Astrocyte of the cerebellum (primary cell): ENCODE measurements around the gene BAHD1.

Experiments
- DNase-seq: peaks from one replicate; pipeline ENCODE4 v3.0.0-alpha.2; 2011; ENCODE audit warnings: low read depth
- H3K4me3 ChIP-seq: 2 replicates; pipeline ENCODE4 v1.5.1; 2011; ENCODE audit warnings: mild to moderate bottlenecking, low read depth, low read length, moderate library complexity
- in situ Hi-C: cut with HindIII; loops from 2 replicates; pipeline ENCODE4 v1.10.0; 2017; ENCODE audit warnings: low sequenced_read_pairs
- TF ChIP-seq, protein P1 (sequence below): IDR thresholded peaks from 2 replicates; pipeline ENCODE4 v1.5.1; 2012; ENCODE audit warnings: low read length, low read depth, moderate library complexity, mild to moderate bottlenecking; ENCODE audit errors: missing control alignments

Gene BAHD1

GRCh38 chr15:40481341-40482074 is 40.8 kb downstream of the BAHD1 start:
- TF ChIP-seq, protein P1, sequence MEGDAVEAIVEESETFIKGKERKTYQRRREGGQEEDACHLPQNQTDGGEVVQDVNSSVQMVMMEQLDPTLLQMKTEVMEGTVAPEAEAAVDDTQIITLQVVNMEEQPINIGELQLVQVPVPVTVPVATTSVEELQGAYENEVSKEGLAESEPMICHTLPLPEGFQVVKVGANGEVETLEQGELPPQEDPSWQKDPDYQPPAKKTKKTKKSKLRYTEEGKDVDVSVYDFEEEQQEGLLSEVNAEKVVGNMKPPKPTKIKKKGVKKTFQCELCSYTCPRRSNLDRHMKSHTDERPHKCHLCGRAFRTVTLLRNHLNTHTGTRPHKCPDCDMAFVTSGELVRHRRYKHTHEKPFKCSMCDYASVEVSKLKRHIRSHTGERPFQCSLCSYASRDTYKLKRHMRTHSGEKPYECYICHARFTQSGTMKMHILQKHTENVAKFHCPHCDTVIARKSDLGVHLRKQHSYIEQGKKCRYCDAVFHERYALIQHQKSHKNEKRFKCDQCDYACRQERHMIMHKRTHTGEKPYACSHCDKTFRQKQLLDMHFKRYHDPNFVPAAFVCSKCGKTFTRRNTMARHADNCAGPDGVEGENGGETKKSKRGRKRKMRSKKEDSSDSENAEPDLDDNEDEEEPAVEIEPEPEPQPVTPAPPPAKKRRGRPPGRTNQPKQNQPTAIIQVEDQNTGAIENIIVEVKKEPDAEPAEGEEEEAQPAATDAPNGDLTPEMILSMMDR = no peak
- in situ Hi-C loops = no loop called here
- no peak overlapping the region for H3K4me3 ChIP-seq
- DNase-seq = no peak

GRCh38 chr15:40483919-40484318 is 43.2 kb downstream of the BAHD1 start:
- H3K4me3 ChIP-seq = no peak overlapping the region
- DNase-seq = no peak
- TF ChIP-seq, protein P1 = no peak
- in situ Hi-C loops = no loop called here

DNA sequence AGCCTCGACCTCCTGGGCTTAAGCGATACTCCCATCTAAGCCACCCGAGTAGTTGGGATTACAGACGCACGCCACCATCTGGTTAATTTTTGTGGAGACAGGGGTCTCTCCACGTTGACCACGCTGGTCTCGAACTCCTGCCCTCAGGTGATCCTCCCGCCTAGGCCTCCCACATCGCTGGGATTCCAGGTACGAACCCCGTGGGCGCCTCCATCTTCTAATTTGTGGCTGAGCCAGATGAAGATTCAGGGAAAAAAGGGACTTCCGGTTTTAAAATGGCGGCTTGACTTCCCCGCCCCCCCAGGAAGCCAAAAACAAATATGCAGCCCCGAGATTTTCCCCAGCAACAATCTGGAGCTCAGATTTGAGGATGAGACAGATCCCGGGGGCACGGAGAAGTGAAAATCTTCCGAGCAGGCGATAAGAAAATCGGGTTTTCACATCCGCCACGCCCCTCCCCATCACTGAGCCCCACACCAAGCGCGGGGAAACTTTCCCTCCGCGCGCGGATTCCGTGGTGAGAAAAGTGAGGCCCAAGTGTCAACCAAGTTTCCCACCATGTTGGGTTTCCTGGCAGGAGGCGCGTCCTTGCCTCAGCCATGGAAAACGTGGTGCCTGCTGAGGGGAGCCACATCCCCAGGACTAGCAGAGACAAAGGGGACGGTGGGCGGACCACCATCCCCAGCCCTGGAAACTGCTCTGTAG is 45.5 kb downstream of the BAHD1 start:
- TF ChIP-seq, protein P1 = no peak
- no peak for DNase-seq
- no peak overlapping the region for H3K4me3 ChIP-seq
- in situ Hi-C loops = no loop called here

DNA sequence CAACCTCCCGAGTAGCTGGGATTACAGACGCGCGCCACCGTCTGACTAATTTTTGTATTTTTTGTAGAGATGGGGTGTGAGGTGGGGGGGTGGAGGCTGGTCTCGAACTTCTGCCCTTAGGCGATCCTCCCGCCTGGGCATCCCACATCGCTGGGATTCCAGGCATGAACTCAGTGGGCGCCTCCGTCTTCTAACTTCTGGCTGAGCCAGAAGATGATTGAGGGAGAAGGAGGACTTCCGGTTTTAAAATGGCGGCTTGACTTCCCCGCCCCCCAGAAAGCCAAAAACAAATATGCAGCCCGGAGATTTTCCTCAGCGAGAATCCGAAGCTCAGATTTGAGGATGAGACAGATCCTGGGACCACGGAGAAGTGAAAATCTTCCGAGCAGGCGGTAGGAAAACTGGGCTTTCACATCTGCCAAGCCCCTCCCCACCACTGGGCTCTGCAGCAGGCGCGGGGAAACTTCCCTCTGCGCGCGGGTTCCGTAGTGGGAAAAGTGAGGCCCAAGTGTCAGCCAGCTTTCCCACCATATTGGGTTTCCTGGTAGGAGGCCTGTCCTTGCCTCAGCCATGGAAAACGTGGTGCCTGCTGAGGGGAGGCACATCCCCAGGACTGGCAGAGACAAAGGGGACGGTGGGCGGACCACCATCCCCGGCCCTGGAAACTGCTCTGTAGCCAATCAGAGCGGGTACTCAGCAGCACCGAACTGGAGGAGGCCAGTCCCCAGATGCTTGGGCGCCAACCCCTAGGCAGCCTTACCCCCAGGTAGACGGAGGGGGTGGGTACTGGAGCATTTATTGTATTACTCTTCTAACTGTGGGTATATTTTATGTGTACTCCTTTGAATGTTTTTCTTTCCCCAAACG is 47.3 kb downstream of the BAHD1 start:
- in situ Hi-C loops = no loop called here
- no peak for DNase-seq
- TF ChIP-seq, protein P1 = no peak
- H3K4me3 ChIP-seq = no peak overlapping the region

DNA sequence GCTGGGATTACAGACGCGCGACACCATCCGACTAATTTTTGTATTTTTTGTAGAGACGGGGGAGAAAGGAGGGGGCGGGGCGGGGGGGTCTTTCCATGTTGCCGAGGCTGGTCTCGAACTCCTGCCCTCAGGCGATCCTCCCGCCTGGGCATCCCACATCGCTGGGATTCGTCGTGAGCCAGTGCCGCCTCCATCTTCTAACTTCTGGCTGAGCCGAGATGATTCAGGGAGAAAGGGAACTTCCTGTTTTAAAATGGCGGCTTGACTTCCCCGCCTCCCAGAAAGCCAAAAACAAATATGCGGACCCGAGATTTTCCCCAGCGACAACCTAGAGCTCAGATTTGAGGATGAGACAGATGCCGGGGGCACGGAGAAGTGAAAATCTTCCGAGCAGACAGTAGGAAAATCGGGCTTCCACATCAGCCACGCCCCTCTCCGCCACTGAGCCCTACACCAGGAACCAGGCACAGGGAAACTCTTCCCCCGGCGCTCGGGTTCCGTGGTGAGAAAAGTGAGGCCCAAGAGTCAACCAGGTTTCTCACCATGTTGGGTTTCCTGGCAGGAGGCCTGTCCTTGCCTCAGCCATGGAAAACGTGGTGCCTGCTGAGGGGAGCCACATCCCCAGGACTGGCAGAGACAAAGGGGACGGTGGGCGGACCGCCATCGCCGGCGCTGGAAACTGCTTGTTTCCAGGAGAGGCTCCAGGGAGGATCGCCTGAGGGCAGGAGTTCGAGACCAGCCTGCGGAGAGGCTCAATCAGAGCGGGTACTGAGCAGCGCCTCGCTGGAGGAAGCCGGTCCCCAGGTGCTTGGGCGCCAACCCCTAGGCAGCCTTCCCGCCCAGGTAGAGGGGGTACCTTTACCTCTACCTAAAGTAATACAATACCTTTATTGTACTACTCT is 48.8 kb downstream of the BAHD1 start:
- in situ Hi-C loops = no loop called here
- no peak for DNase-seq
- no peak overlapping the region for H3K4me3 ChIP-seq
- TF ChIP-seq, protein P1 = no peak
